SU-DHL-6 (cell line): ENCODE data around the gene LEMD3.

Experiments used
- H2AFZ ChIP-seq: fragments of 200-600 bp; sonication (generic); 2 replicates; pipeline ENCODE4 v1.6.1; 2014; ENCODE audit warnings: low read depth, mild to moderate bottlenecking, moderate library complexity, mixed read lengths, antibody characterized with exemption, low read length; ENCODE audit not compliant: severe bottlenecking
- H3F3A ChIP-seq: fragments of 200-600 bp; shearing (Covaris generic); 2 replicates; pipeline ENCODE4 v1.6.0; 2016; ENCODE audit warnings: antibody characterized with exemption, mild to moderate bottlenecking; ENCODE audit not compliant: insufficient read depth
- H3K27ac ChIP-seq: fragments of 200-600 bp; sonication (generic); 2 replicates; pipeline ENCODE4 v1.5.1; 2016; ENCODE audit warnings: low read depth, mild to moderate bottlenecking, low read length, moderate library complexity, mixed read lengths
- H3K27me3 ChIP-seq: fragments of 200-600 bp; sonication (generic), shearing (Covaris generic); 2 replicates; pipeline ENCODE4 v1.6.0; 2014; ENCODE audit warnings: mild to moderate bottlenecking, low read length
- H3K36me3 ChIP-seq: fragments of 200-600 bp; sonication (generic); 2 replicates; pipeline ENCODE4 v1.6.1; 2014; ENCODE audit warnings: mild to moderate bottlenecking, low read length, mixed read lengths
- H3K4me2 ChIP-seq: fragments of 300-600, 200-600 bp; shearing (Covaris generic), sonication (generic); 2 replicates; pipeline ENCODE4 v1.6.0; 2014; ENCODE audit warnings: low read length, low read depth, mild to moderate bottlenecking; ENCODE audit not compliant: poor library complexity, severe bottlenecking
- H3K4me3 ChIP-seq: fragments of 200-600 bp; sonication (generic); 2 replicates; pipeline ENCODE4 v1.5.1; 2014; ENCODE audit warnings: antibody characterized with exemption, low read length, mild to moderate bottlenecking, mixed read lengths; ENCODE audit not compliant: insufficient read depth, poor library complexity, severe bottlenecking
- H3K79me2 ChIP-seq: fragments of 200-600 bp; sonication (generic); 2 replicates; pipeline ENCODE4 v1.6.1; 2014; ENCODE audit warnings: mild to moderate bottlenecking, low read length, moderate library complexity; ENCODE audit not compliant: insufficient read depth
- H3K9ac ChIP-seq: fragments of 200-600 bp; sonication (generic); 2 replicates; pipeline ENCODE4 v1.7.0; 2014; ENCODE audit warnings: mild to moderate bottlenecking, low read length
- H3K9me2 ChIP-seq: fragments of 200-600 bp; sonication (generic); replicated peaks from 2 replicates; pipeline ENCODE4 v1.6.1; 2014; ENCODE audit warnings: low read length; ENCODE audit not compliant: insufficient read depth
- H3K9me3 ChIP-seq: fragments of 200-600 bp; sonication (generic); 2 replicates; pipeline ENCODE4 v1.6.1; 2014; ENCODE audit warnings: low read length, mixed read lengths; ENCODE audit not compliant: insufficient read depth
- H4K20me1 ChIP-seq: fragments of 200-600 bp; sonication (generic); 2 replicates; pipeline ENCODE4 v1.6.1; 2014; ENCODE audit warnings: low read depth, mild to moderate bottlenecking, antibody characterized with exemption, low read length, moderate library complexity, mixed read lengths
- EZH2phosphoT487 ChIP-seq: fragments of 200-600 bp; sonication (generic), shearing (Covaris generic); conservative IDR thresholded peaks from 2 replicates; pipeline ENCODE4 v1.6.1; 2018; ENCODE audit warnings: mild to moderate bottlenecking, antibody characterized with exemption, low read length, moderate library complexity, mixed read lengths
- TF ChIP-seq, protein P1 (sequence below): fragments of 200-600 bp; sonication (generic); IDR thresholded peaks from one replicate; pipeline ENCODE4 v1.5.1; 2017; ENCODE audit warnings: antibody characterized with exemption, mild to moderate bottlenecking, low read length, moderate library complexity; ENCODE audit not compliant: insufficient read depth, poor library complexity, severe bottlenecking

LEMD3 gene

GRCh38 chr12:65182012-65182739, 12.8 kb downstream of the LEMD3 start:
- Histone ChIP-seq H3K9ac (no peak overlapping the region), H3K9me3 (no peaks in the 10 kb centered on the region), H3K4me2 (no peak overlapping the region), H3K4me3 (no peak overlapping the region), H3F3A (no peaks in the 10 kb centered on the region; the same call in 1 of the 2 replicates), H3K9me2 (no peaks in the 10 kb centered on the region), H2AFZ (no peak overlapping the region), H3K79me2 (peaks cover 93% of the 10 kb centered on the region), H3K36me3 (peaks cover 6% of the 10 kb centered on the region; the same call in 1 of the 2 replicates), H4K20me1 (peaks cover 30% of the 10 kb centered on the region), H3K27me3 (no peaks in the 10 kb centered on the region), H3K27ac (no peak overlapping the region)
- TF ChIP-seq, protein P1, sequence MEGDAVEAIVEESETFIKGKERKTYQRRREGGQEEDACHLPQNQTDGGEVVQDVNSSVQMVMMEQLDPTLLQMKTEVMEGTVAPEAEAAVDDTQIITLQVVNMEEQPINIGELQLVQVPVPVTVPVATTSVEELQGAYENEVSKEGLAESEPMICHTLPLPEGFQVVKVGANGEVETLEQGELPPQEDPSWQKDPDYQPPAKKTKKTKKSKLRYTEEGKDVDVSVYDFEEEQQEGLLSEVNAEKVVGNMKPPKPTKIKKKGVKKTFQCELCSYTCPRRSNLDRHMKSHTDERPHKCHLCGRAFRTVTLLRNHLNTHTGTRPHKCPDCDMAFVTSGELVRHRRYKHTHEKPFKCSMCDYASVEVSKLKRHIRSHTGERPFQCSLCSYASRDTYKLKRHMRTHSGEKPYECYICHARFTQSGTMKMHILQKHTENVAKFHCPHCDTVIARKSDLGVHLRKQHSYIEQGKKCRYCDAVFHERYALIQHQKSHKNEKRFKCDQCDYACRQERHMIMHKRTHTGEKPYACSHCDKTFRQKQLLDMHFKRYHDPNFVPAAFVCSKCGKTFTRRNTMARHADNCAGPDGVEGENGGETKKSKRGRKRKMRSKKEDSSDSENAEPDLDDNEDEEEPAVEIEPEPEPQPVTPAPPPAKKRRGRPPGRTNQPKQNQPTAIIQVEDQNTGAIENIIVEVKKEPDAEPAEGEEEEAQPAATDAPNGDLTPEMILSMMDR: no peak
- no peak for TF ChIP-seq EZH2phosphoT487

GRCh38 chr12:65184176-65184857, 14.9 kb downstream of the LEMD3 start:
- H3K79me2 ChIP-seq: peaks cover 93% of the 10 kb centered on the region
- TF ChIP-seq EZH2phosphoT487: no peak
- TF ChIP-seq, protein P1: no peak

DNA sequence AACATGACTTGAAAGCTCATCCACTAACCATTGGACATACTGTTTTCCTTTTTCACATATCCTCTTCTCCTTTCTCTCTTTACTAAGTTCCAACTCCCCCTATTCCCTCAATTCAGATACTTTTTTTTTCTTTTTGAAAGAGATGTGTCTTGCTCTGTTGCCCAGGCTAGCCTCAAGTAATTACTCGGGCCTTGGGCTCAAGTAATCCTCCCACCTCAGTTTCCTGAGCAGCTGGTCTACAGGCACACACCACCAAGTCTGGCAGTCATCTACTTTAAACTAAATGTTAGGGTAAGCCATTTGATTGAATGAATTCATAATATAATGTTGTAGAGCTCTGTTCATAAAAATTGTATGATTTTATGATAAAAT, 15.5 kb downstream of the LEMD3 start:
- H4K20me1 ChIP-seq: peaks cover 24% of the 10 kb centered on the region
- H2AFZ ChIP-seq: no peak overlapping the region
- H3F3A ChIP-seq: no peaks in the 10 kb centered on the region; the same call in 1 of the 2 replicates
- no peak for TF ChIP-seq EZH2phosphoT487
- TF ChIP-seq, protein P1: no peak
- no peak overlapping the region for H3K9ac ChIP-seq
- no peak overlapping the region for H3K4me3 ChIP-seq
- H3K4me2 ChIP-seq: no peak overlapping the region
- H3K36me3 ChIP-seq: no peaks in the 10 kb centered on the region; the same call in 1 of the 2 replicates
- peaks cover 94% of the 10 kb centered on the region for H3K79me2 ChIP-seq
- no peaks in the 10 kb centered on the region for H3K9me3 ChIP-seq
- H3K27me3 ChIP-seq: no peaks in the 10 kb centered on the region
- no peaks in the 10 kb centered on the region for H3K9me2 ChIP-seq
- H3K27ac ChIP-seq: no peak overlapping the region

More at GRCh38 chr12:65184176-65184857, 14.9 kb downstream of the LEMD3 start:
- no peaks in the 10 kb centered on the region; the same call in 1 of the 2 replicates for H3K36me3 ChIP-seq
- peaks cover 26% of the 10 kb centered on the region for H4K20me1 ChIP-seq
- H3K4me3 ChIP-seq: no peak overlapping the region
- H3F3A ChIP-seq: no peaks in the 10 kb centered on the region; the same call in 1 of the 2 replicates
- no peak overlapping the region for H3K9ac ChIP-seq
- no peak overlapping the region for H2AFZ ChIP-seq
- H3K4me2 ChIP-seq: no peak overlapping the region
- H3K9me3 ChIP-seq: no peaks in the 10 kb centered on the region
- H3K27ac ChIP-seq: no peak overlapping the region
- no peaks in the 10 kb centered on the region for H3K9me2 ChIP-seq
- no peaks in the 10 kb centered on the region for H3K27me3 ChIP-seq
